Prostate gland (tissue), 2 donors: ENCODE measurements around the gene SPINT1. TPM values are rescaled to one million over a fixed set of nuclear protein-coding genes. Genes with fewer than 3 reads are reported as not detected.

Experiments used
- DNase-seq: peaks from one replicate; pipeline ENCODE4 v3.0.0-alpha.2; 2019; ENCODE audit warnings: low spot score
- H3K27ac ChIP-seq, 2 donors: fragments of 200-600 bp; sonication (generic); 2 replicates each; pipeline ENCODE4 v1.5.1; 2017 to 2019
- H3K27me3 ChIP-seq: fragments of 200-600 bp; sonication (generic); replicated peaks from 2 replicates; pipeline ENCODE4 v1.5.1; 2019; ENCODE audit not compliant: insufficient read depth
- H3K36me3 ChIP-seq, 2 donors: fragments of 200-600 bp; sonication (generic); 1 replicate in 1 of 2; 2 replicates in 1 of 2; pipeline versions ENCODE4 v1.5.1 to v1.8.1; 2017 to 2019
- H3K4me1 ChIP-seq: fragments of 200-600 bp; sonication (generic); replicated peaks from 2 replicates; pipeline ENCODE4 v1.5.1; 2019
- H3K4me3 ChIP-seq, 2 donors: fragments of 200-600 bp; sonication (generic); 2 replicates each; pipeline ENCODE4 v1.5.1; 2017 to 2019
- H3K9me3 ChIP-seq: fragments of 200-600 bp; sonication (generic); 2 replicates; pipeline ENCODE4 v1.5.1; 2017
- CTCF ChIP-seq, 4 experiments: fragments of 200-600 bp in 2 of 4; fragments of 450-650 bp in 2 of 4; sonication (generic) in 2 of 4; IDR thresholded peaks; 1 replicate in 3 of 4; 2 replicates in 1 of 4; pipeline ENCODE4 v1.5.1; 2016 to 2019; ENCODE audit warnings: antibody characterized with exemption in 4 of 4, mild to moderate bottlenecking in 2 of 4, moderate library complexity in 2 of 4
- POLR2A ChIP-seq: fragments of 450-650 bp; IDR thresholded peaks from one replicate; pipeline ENCODE4 v1.6.1; 2016; ENCODE audit warnings: antibody characterized with exemption, mild to moderate bottlenecking
- POLR2AphosphoS5 ChIP-seq: sonication (generic); formaldehyde crosslinking; IDR thresholded peaks from one replicate; pipeline ENCODE4 v1.6.1; 2017; ENCODE audit warnings: antibody characterized with exemption
- WGBS: methylation state at CpG from one replicate; pipeline ENCODE4 v1.1.5; 2018; 5-methylcytosine and 5-hydroxymethylcytosine counted together
- intact Hi-C: fragments of 100-400 bp; cut with DNase I; formaldehyde crosslinking; loops from one replicate; pipeline ENCODE4 v1.14.2; 2022
- total RNA-seq, 2 donors: library from RNA; depleted of rRNA; stranded (reverse); fragments of >200 nt; gene quantifications; one replicate each; pipeline ENCODE4 v1.1.0, GENCODE V29; 2016

The SPINT1 gene
- total RNA-seq, 2 donors from 2014 or later: 143 to 295 TPM

GRCh38 chr15:40823572-40824343 is 20.1 kb upstream of the SPINT1 start:
- 91% methylated on average over 1 of the region's 1 CpG for WGBS
- Histone ChIP-seq H3K4me1 (no peaks in the 10 kb centered on the region), H3K36me3 (no peaks in the 10 kb centered on the region), H3K9me3 (no peaks in the 10 kb centered on the region), H3K4me3 (no peak overlapping the region), H3K27me3 (no peaks in the 10 kb centered on the region), H3K27ac (no peak overlapping the region)
- intact Hi-C loops: no loop called here
- TF ChIP-seq POLR2AphosphoS5 (no peak), POLR2A (no peak), CTCF (IDR thresholded peaks at IDR 0.05) (no peak)
- DNase-seq: no peak

- H3K9me3 ChIP-seq: no peaks in the 10 kb centered on the region
- H3K4me1 ChIP-seq: no peaks in the 10 kb centered on the region
- no peaks in the 10 kb centered on the region for H3K27me3 ChIP-seq
- intact Hi-C loops: no loop called here
- TF ChIP-seq CTCF (IDR thresholded peaks at IDR 0.05) (no peak), POLR2AphosphoS5 (no peak), POLR2A (no peak)
- 47% methylated on average over 5 of the region's 5 CpGs for WGBS
- DNase-seq: no peak
- no peaks in the 10 kb centered on the region for H3K36me3 ChIP-seq
- H3K27ac ChIP-seq: no peak overlapping the region
- H3K4me3 ChIP-seq: no peak overlapping the region
Measured at GRCh38 chr15:40825661-40826422, 18.0 kb upstream of the SPINT1 start.

- Histone ChIP-seq H3K9me3 (no peaks in the 10 kb centered on the region), H3K27ac (no peak overlapping the region), H3K36me3 (no peaks in the 10 kb centered on the region), H3K4me1 (no peaks in the 10 kb centered on the region), H3K4me3 (no peak overlapping the region), H3K27me3 (no peaks in the 10 kb centered on the region)
- WGBS: 82% methylated on average over 4 of the region's 4 CpGs
- intact Hi-C loops: no loop called here
- no peak for DNase-seq
- TF ChIP-seq CTCF (IDR thresholded peaks at IDR 0.05) (no peak), POLR2AphosphoS5 (no peak), POLR2A (no peak)
Measured at GRCh38 chr15:40826423-40827075, 17.3 kb upstream of the SPINT1 start.

- H3K27ac ChIP-seq: no peak within 1 kb of the TSS
- no peaks in the 10 kb centered on the region for H3K36me3 ChIP-seq
- no peaks in the 10 kb centered on the region for H3K27me3 ChIP-seq
- no peak within 1 kb of the TSS for H3K4me3 ChIP-seq
- TF ChIP-seq CTCF (IDR thresholded peaks at IDR 0.05) (no peak), POLR2A (no peak)
- no peaks in the 10 kb centered on the region for H3K4me1 ChIP-seq
- H3K9me3 ChIP-seq: no peaks in the 10 kb centered on the region
- DNase-seq: no peak
- WGBS: 92% methylated on average over 6 of the region's 6 CpGs
- intact Hi-C loops: no loop called here
Measured at GRCh38 chr15:40828447-40829036, 15.3 kb upstream of the SPINT1 start, which contains the start of gene PPP1R14D. TSS of gene PPP1R14D (minus strand) at chr15:40828708. CDS start at chr15:40828641, 67 bp downstream.
